Measurements from ENCODE around the gene TMEM132D.

TMEM132D gene

DNA sequence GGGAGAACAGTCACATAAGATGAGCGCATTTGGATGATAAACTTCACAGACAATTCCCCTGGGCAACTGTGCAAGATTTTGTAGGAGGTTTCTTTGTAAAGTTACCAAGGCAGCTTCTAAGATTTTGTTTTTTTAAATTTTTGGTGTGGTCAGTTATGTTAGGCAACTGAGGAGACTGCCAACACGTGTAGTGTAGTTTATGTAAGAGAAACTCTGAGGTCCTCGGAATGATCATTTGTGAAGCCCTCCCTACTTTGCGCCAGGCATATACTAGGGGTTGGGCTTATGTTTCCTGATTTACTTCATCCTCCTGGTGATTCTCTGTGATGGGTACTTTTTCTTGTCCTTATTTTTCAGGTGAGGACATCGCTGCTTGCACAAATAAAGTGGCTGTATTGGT lies 433.6 kb downstream of the TMEM132D start:
- Histone ChIP-seq H3K4me1 (ENCODE audit: control insufficient read depth, insufficient read depth, low read length, unreplicated experiment) (no peaks in the 10 kb centered on the region), H3K27me3 (ENCODE audit: insufficient read depth, low read length) (no peaks in the 10 kb centered on the region), H3K36me3 (ENCODE audit: insufficient read depth, low read length) (no peaks in the 10 kb centered on the region), H2AFZ (ENCODE audit: low read length, unreplicated experiment) (no peak overlapping the region), H3K4me3 (ENCODE audit: low read depth, low read length) (no peak overlapping the region), H3K79me2 (ENCODE audit: control insufficient read depth, insufficient read depth, low read length, unreplicated experiment) (no peaks in the 10 kb centered on the region), H3K27ac (ENCODE audit: low read depth, low read length) (no peak overlapping the region)

DNA sequence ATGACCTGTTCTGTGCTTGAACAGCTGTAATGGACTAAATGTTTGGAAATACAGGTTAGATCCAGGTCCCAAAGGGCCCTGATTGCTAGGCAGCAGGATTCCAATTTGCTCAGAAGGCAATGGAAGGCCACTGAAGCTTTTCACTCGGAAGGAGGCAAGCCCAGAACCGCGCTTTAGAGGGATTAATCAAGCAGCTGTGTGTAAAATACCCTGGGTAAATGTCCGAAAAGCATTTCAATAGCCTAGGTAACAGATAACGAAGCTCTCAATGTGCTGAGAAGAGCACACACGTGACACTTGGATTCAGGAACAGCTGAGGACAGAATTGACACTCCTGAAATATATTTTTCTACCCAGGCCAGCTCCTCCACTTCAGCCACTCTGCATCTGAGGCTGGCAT lies 436.1 kb downstream of the TMEM132D start:
- H3K4me1 ChIP-seq (ENCODE audit: control insufficient read depth, insufficient read depth, low read length, unreplicated experiment), result no peaks in the 10 kb centered on the region
- H3K79me2 ChIP-seq (ENCODE audit: control insufficient read depth, insufficient read depth, low read length, unreplicated experiment), result no peaks in the 10 kb centered on the region
- no peak overlapping the region for H3K4me3 ChIP-seq (ENCODE audit: low read depth, low read length)
- no peaks in the 10 kb centered on the region for H3K36me3 ChIP-seq (ENCODE audit: insufficient read depth, low read length)
- no peak overlapping the region for H2AFZ ChIP-seq (ENCODE audit: low read length, unreplicated experiment)
- H3K27ac ChIP-seq (ENCODE audit: low read depth, low read length), result no peak overlapping the region
- H3K27me3 ChIP-seq (ENCODE audit: insufficient read depth, low read length), result no peaks in the 10 kb centered on the region

DNA sequence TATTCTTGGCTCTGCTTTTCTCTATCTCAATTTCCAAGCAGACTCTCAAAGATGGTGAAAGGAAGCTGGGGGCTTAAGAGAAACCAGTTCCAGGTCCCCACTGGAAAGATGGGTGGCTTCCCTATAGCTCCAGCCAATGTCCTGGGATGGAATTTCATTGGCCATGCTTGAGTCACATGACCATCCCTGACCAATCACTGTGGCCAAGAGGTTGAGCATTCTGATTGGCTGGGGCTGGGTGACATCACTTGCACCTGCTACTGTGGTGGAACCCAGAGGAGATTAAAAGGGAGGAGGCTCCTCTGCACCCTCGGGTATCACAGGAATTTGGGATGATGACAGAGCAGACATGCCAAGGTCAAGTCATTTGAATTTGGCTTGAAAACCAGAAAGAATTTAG lies 436.5 kb downstream of the TMEM132D start:
- no peaks in the 10 kb centered on the region for H3K36me3 ChIP-seq (ENCODE audit: insufficient read depth, low read length)
- H3K27me3 ChIP-seq (ENCODE audit: insufficient read depth, low read length), result no peaks in the 10 kb centered on the region
- H3K4me3 ChIP-seq (ENCODE audit: low read depth, low read length), result no peak overlapping the region
- H3K79me2 ChIP-seq (ENCODE audit: control insufficient read depth, insufficient read depth, low read length, unreplicated experiment), result no peaks in the 10 kb centered on the region
- no peaks in the 10 kb centered on the region for H3K4me1 ChIP-seq (ENCODE audit: control insufficient read depth, insufficient read depth, low read length, unreplicated experiment)
- H2AFZ ChIP-seq (ENCODE audit: low read length, unreplicated experiment), result no peak overlapping the region
- H3K27ac ChIP-seq (ENCODE audit: low read depth, low read length), result no peak overlapping the region

DNA sequence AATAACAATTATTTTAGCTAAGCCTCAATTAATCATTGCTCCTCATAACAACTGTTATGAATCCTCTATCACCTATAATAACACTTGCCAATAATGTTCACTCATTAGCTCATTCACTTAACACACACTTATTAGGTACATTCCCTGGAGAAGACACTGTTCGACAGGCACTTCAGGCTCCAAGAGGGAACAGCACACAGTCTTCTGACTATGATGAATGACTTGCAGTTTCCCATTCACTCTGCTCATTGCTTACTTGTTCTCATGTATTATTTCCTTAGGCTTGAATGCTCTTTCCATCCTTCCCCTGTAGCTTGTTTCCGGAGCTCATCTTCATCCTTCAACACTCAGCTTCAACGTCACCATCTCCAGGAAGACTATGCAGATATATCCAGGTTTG lies 437.3 kb downstream of the TMEM132D start:
- Histone ChIP-seq H3K79me2 (ENCODE audit: control insufficient read depth, insufficient read depth, low read length, unreplicated experiment) (no peaks in the 10 kb centered on the region), H3K36me3 (ENCODE audit: insufficient read depth, low read length) (no peaks in the 10 kb centered on the region), H2AFZ (ENCODE audit: low read length, unreplicated experiment) (no peak overlapping the region), H3K4me1 (ENCODE audit: control insufficient read depth, insufficient read depth, low read length, unreplicated experiment) (no peaks in the 10 kb centered on the region), H3K27ac (ENCODE audit: low read depth, low read length) (no peak overlapping the region), H3K4me3 (ENCODE audit: low read depth, low read length) (no peak overlapping the region), H3K27me3 (ENCODE audit: insufficient read depth, low read length) (no peaks in the 10 kb centered on the region)

DNA sequence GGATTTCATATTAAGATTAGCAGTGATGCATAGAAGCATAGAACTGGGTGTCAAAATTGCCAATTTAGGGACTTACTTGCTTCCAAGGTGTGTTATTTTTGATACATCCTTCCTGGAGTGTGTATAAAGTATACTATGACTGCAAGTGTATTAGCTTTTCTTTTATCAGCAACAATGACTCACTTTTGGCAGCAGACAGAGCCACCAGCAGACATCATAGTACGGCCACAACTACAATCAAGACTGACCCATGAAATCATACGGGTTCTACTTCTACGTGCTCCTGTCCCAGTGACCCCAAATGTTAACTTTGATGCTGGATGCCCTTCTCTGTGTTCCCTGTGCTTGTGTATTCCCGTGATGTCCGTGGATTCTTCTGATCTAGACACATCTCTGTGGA lies 443.9 kb downstream of the TMEM132D start:
- no peaks in the 10 kb centered on the region for H3K27me3 ChIP-seq (ENCODE audit: insufficient read depth, low read length)
- H3K27ac ChIP-seq (ENCODE audit: low read depth, low read length), result no peak overlapping the region
- H3K79me2 ChIP-seq (ENCODE audit: control insufficient read depth, insufficient read depth, low read length, unreplicated experiment), result no peaks in the 10 kb centered on the region
- H3K4me3 ChIP-seq (ENCODE audit: low read depth, low read length), result no peak overlapping the region
- H3K36me3 ChIP-seq (ENCODE audit: insufficient read depth, low read length), result no peaks in the 10 kb centered on the region
- no peaks in the 10 kb centered on the region for H3K4me1 ChIP-seq (ENCODE audit: control insufficient read depth, insufficient read depth, low read length, unreplicated experiment)
- H2AFZ ChIP-seq (ENCODE audit: low read length, unreplicated experiment), result no peak overlapping the region

DNA sequence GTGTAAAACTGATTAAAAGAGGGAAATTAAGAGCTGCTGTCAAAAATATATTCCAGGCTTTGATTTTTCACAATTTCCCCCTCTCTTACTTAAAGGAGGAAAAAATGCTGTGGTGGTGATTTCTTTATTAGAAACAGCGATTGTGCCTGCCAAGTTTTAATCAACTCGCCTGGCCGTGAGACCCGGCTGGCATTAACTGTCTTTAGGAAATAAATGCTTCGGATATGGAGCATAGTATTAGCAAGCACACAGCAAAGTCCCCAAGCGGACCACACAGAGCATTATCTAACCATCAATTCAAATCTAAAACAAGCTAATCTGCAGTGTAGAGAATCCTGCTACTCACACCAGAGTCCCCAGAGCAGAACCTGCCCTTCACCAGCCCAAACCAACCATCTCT lies 457.1 kb downstream of the TMEM132D start:
- H2AFZ ChIP-seq (ENCODE audit: low read length, unreplicated experiment), result no peak overlapping the region

DNA sequence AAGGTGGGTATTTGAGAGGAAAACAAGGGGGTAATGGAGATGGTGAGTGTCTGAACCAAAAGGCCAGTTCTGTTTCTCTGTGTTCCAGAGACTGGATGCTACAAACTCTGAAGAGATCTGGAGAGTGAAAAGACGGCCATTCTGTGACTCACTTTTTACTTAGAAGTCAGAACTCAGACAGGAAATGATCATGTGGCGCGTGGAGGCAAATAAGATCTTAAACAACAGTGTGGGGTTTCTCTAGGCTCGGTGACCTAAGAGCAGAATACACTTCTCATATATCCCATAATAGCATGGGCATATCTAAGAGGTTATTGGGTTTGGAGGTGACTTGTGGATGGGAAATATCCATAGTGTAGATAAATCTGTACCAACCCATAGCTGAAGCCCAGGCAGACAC lies 463.5 kb downstream of the TMEM132D start:
- no peaks in the 10 kb centered on the region for H3K79me2 ChIP-seq (ENCODE audit: control insufficient read depth, insufficient read depth, low read length, unreplicated experiment)
- no peak overlapping the region for H3K27ac ChIP-seq (ENCODE audit: low read depth, low read length)
- H3K4me3 ChIP-seq (ENCODE audit: low read depth, low read length), result no peak overlapping the region
- H2AFZ ChIP-seq (ENCODE audit: low read length, unreplicated experiment), result no peak overlapping the region
- H3K27me3 ChIP-seq (ENCODE audit: insufficient read depth, low read length), result no peaks in the 10 kb centered on the region
- H3K36me3 ChIP-seq (ENCODE audit: insufficient read depth, low read length), result no peaks in the 10 kb centered on the region
- H3K4me1 ChIP-seq (ENCODE audit: control insufficient read depth, insufficient read depth, low read length, unreplicated experiment), result no peaks in the 10 kb centered on the region

More for the DNA sequence above, 457.1 kb downstream of the TMEM132D start:
- Histone ChIP-seq H3K4me3 (ENCODE audit: low read depth, low read length) (no peak overlapping the region), H3K27me3 (ENCODE audit: insufficient read depth, low read length) (no peaks in the 10 kb centered on the region), H3K36me3 (ENCODE audit: insufficient read depth, low read length) (no peaks in the 10 kb centered on the region), H3K79me2 (ENCODE audit: control insufficient read depth, insufficient read depth, low read length, unreplicated experiment) (no peaks in the 10 kb centered on the region), H3K4me1 (ENCODE audit: control insufficient read depth, insufficient read depth, low read length, unreplicated experiment) (no peaks in the 10 kb centered on the region), H3K27ac (ENCODE audit: low read depth, low read length) (no peak overlapping the region)

DNA sequence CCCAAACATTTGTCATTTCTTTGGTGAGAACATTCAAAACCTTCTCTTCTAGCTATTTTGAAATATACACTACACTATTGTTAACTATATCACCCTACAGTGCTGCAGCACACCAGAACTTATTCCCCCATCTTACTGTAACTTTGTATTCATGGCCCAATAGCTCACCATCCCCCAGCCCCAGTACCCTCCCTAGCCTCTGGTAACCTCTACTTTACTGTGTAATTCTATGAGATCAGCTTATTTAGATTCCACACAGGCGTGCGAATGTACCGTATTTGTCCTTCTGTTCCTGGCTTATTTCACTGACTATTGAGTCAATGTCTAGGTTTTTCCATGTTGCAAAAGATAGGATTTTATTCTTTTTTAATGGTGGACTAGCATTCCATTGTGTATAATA lies 469.0 kb downstream of the TMEM132D start:
- H2AFZ ChIP-seq (ENCODE audit: low read length, unreplicated experiment), result no peak overlapping the region
- H3K27me3 ChIP-seq (ENCODE audit: insufficient read depth, low read length), result no peaks in the 10 kb centered on the region
- no peaks in the 10 kb centered on the region for H3K79me2 ChIP-seq (ENCODE audit: control insufficient read depth, insufficient read depth, low read length, unreplicated experiment)
- no peak overlapping the region for H3K4me3 ChIP-seq (ENCODE audit: low read depth, low read length)
- no peaks in the 10 kb centered on the region for H3K36me3 ChIP-seq (ENCODE audit: insufficient read depth, low read length)
- H3K4me1 ChIP-seq (ENCODE audit: control insufficient read depth, insufficient read depth, low read length, unreplicated experiment), result no peaks in the 10 kb centered on the region
- H3K27ac ChIP-seq (ENCODE audit: low read depth, low read length), result no peak overlapping the region

DNA sequence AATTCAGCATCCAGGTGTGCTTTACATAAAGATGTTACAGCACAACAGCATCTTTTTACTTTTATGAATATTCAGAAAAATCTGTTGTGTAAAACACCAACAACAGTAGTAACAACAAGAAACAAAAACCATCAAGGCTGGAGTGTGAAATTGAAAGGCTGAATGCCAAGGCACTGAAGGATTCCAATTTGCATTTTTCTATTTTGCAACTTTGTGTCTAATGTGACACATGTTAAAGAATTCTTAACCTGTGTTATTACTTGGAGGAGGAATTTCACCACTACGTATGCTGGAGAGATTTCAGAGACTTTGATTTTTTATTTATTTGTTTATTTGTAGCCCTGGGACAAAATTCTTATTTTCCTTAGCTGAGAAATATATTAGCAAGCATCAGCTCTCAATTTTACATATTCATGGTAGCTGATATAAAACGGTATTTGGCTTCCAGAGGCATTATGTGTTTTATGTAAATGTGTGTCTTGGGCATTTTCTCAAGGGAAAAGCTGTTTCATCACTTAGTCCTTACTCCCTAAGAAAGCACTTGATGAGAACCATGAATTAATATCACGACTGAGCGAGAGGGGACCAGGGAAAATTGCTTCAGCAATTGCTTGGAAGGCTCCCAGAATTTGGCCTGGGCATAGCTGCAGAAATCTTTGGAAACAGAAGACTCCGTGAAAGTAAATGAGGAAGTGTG lies 475.4 kb downstream of the TMEM132D start:
- H3K79me2 ChIP-seq (ENCODE audit: control insufficient read depth, insufficient read depth, low read length, unreplicated experiment), result no peaks in the 10 kb centered on the region
- H3K4me1 ChIP-seq (ENCODE audit: control insufficient read depth, insufficient read depth, low read length, unreplicated experiment), result no peaks in the 10 kb centered on the region
- H2AFZ ChIP-seq (ENCODE audit: low read length, unreplicated experiment), result no peak overlapping the region
- no peak overlapping the region for H3K27ac ChIP-seq (ENCODE audit: low read depth, low read length)
- no peak overlapping the region for H3K4me3 ChIP-seq (ENCODE audit: low read depth, low read length)
- H3K36me3 ChIP-seq (ENCODE audit: insufficient read depth, low read length), result no peaks in the 10 kb centered on the region
- H3K27me3 ChIP-seq (ENCODE audit: insufficient read depth, low read length), result no peaks in the 10 kb centered on the region

DNA sequence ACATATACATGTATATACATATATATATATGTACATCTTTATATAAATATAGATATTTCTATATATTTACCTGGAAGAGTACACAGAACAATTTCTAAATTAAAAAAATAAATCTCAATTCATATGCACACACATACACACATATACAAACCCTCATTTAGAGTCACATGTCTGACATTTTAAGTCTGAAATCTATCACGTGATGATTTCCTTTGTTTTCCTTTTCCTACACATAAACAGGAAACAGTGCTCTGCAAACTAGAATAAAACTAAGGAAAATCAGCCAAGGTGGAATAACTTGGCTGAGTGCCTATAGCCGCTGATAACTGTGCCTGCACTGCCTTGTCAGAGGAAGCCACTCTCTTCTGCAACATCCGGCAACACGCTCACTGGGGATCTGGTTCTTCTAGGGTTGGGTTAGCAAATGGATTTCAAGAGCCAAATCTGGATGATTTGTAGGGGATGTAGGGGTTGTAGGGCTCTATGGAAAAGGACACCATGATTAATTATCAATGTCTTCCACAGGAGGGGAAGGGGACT lies 480.7 kb downstream of the TMEM132D start:
- Histone ChIP-seq H3K79me2 (ENCODE audit: control insufficient read depth, insufficient read depth, low read length, unreplicated experiment) (no peaks in the 10 kb centered on the region), H3K4me1 (ENCODE audit: control insufficient read depth, insufficient read depth, low read length, unreplicated experiment) (no peaks in the 10 kb centered on the region)

DNA sequence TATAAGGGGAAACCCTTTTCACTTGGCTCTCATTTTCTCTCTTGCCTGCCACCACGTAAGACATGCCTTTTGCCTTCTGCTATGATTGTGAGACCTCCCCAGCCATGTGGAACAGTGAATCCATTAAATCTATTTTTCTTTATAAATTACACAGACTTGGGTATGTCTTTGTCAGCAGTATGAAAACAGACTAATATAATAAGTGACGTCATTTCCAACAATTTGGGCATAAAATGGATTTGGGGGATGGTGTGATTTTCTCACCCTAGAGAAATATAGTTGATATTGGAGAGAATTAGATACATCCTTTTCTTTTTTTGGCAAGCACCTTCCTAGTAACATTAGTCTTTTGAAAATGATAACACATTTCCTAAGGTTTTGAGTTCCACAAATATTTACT lies 490.5 kb downstream of the TMEM132D start:
- H3K36me3 ChIP-seq (ENCODE audit: insufficient read depth, low read length), result no peaks in the 10 kb centered on the region
- H3K27me3 ChIP-seq (ENCODE audit: insufficient read depth, low read length), result no peaks in the 10 kb centered on the region
- H3K79me2 ChIP-seq (ENCODE audit: control insufficient read depth, insufficient read depth, low read length, unreplicated experiment), result no peaks in the 10 kb centered on the region
- no peak overlapping the region for H3K27ac ChIP-seq (ENCODE audit: low read depth, low read length)
- H3K4me3 ChIP-seq (ENCODE audit: low read depth, low read length), result no peak overlapping the region
- no peaks in the 10 kb centered on the region for H3K4me1 ChIP-seq (ENCODE audit: control insufficient read depth, insufficient read depth, low read length, unreplicated experiment)
- H2AFZ ChIP-seq (ENCODE audit: low read length, unreplicated experiment), result no peak overlapping the region

More for the DNA sequence above, 480.7 kb downstream of the TMEM132D start:
- H3K36me3 ChIP-seq (ENCODE audit: insufficient read depth, low read length), result no peaks in the 10 kb centered on the region
- no peaks in the 10 kb centered on the region for H3K27me3 ChIP-seq (ENCODE audit: insufficient read depth, low read length)
- H2AFZ ChIP-seq (ENCODE audit: low read length, unreplicated experiment), result no peak overlapping the region
- H3K27ac ChIP-seq (ENCODE audit: low read depth, low read length), result no peak overlapping the region
- no peak overlapping the region for H3K4me3 ChIP-seq (ENCODE audit: low read depth, low read length)

All from ACC112 (cell line).